ENCODE data around the gene CELSR1. TPM values are rescaled to one million over a fixed set of nuclear protein-coding genes. Genes with fewer than 3 reads are reported as not detected.

Gene CELSR1
- total RNA-seq, 1 donor = 1.3 TPM

- DNase-seq (ENCODE audit: low read depth in 2 of 3, low spot score in 2 of 3) = no peak
Observed at GRCh38 chr22:46370584-46371291, 166.7 kb downstream of the CELSR1 start.

GRCh38 chr22:46369716-46370583, 167.5 kb downstream of the CELSR1 start:
- DNase-seq (ENCODE audit: low read depth in 2 of 3, low spot score in 2 of 3) = no peak

GRCh38 chr22:46368871-46369715, 168.3 kb downstream of the CELSR1 start:
- no peak for DNase-seq (ENCODE audit: low read depth in 2 of 3, low spot score in 2 of 3)

GRCh38 chr22:46368422-46368821, 169.0 kb downstream of the CELSR1 start:
- no peak for DNase-seq (ENCODE audit: low read depth in 2 of 3, low spot score in 2 of 3)

DNA sequence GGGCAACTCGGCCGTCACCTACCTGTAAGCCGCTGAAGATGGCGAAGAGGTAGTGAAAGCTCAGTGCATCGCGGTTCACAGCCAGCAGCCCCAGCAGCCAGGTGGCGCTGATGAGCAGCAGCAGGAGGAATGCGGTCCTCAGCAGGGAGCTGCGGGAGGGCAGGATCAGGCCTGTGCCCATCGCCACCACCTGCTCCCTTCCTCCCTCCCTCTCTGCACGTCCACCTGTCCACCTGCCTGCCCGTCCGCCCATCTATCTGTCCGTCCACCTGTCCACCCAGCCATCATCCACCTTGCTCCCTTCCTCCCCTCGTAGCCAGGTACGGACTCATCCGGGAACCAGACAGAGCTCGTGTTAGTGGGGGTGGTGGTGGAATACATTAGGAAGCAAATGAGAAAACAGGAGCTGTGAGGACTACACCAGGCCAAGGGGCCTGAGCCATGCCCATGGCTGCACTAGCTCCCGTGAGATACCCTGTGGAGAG, 169.7 kb downstream of the CELSR1 start:
- peak; percentile 34 to 76 (median 65) for DNase-seq (ENCODE audit: low read depth in 2 of 3, low spot score in 2 of 3)

- DNase-seq (ENCODE audit: low read depth in 2 of 3, low spot score in 2 of 3) = peak in 1 of 3 donors; percentile 44
Observed at GRCh38 chr22:46366801-46367706, 170.4 kb downstream of the CELSR1 start.

- no peak for DNase-seq (ENCODE audit: low read depth in 2 of 3, low spot score in 2 of 3)
Observed at GRCh38 chr22:46366327-46366731, 171.1 kb downstream of the CELSR1 start.

GRCh38 chr22:46365166-46365624, 172.2 kb downstream of the CELSR1 start:
- no peak for DNase-seq (ENCODE audit: low read depth in 2 of 3, low spot score in 2 of 3)

- DNase-seq (ENCODE audit: low read depth in 2 of 3, low spot score in 2 of 3) = no peak
Observed at GRCh38 chr22:46364341-46365165, 172.9 kb downstream of the CELSR1 start.

- DNase-seq (ENCODE audit: low read depth in 2 of 3, low spot score in 2 of 3) = no peak
Observed at GRCh38 chr22:46363611-46364321, 173.7 kb downstream of the CELSR1 start.

GRCh38 chr22:46362934-46363515, 174.4 kb downstream of the CELSR1 start:
- DNase-seq (ENCODE audit: low read depth in 2 of 3, low spot score in 2 of 3) = no peak

- DNase-seq (ENCODE audit: low read depth in 2 of 3, low spot score in 2 of 3) = no peak
Observed at GRCh38 chr22:46362203-46362933, 175.1 kb downstream of the CELSR1 start.

- no peak for DNase-seq (ENCODE audit: low read depth in 2 of 3, low spot score in 2 of 3)
Observed at GRCh38 chr22:46361826-46362202, 175.6 kb downstream of the CELSR1 start.

DNA sequence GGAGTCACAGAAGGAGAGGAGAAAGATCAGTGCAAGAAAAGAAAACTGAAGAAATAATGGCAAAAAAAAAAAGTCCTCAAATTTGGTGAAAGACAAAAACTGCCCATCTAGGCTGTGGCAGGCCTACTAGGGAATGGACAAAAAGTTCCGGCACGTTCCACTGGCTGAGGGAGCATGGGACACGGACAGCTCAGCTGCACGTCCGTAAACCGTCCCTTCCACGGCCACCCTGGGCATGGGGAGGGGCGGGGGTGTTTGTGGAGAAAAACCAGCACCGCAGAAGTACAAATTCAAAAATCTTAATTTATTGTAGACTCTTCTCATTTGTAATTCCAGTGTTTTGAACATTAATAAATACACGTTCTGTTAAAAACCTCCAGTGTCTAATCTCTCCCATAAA, 176.5 kb downstream of the CELSR1 start:
- no peak for DNase-seq (ENCODE audit: low read depth in 2 of 3, low spot score in 2 of 3)

DNA sequence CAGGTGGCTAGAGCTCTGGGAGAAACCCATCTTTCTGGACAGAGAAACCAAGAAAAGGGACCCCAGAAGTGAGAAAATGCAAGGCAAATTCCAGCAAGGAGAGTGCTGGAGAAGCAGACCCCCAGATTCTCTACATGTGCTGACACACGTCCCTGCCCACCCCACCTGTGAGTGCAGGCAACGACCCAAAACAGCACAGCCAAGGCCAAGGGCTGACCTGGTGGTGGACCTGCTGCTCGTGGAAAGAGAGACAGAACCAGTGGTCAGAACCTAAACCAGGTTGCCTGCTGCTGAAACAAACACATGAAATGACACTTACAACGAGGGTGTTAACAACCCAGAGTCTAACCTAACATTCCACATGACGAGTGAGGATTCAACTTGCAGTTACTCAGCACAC, 177.3 kb downstream of the CELSR1 start:
- no peak for DNase-seq (ENCODE audit: low read depth in 2 of 3, low spot score in 2 of 3)

- no peak for DNase-seq (ENCODE audit: low read depth in 2 of 3, low spot score in 2 of 3)
Observed at GRCh38 chr22:46359362-46359761, 178.1 kb downstream of the CELSR1 start.

GRCh38 chr22:46358766-46359165, 178.7 kb downstream of the CELSR1 start:
- no peak for DNase-seq (ENCODE audit: low read depth in 2 of 3, low spot score in 2 of 3)
